Fibroblast of gingiva (primary cell): Measurements from ENCODE around the gene CAMTA1.

Source experiments
- DNase-seq: peaks from one replicate; pipeline ENCODE4 v3.0.0-alpha.2; 2011; ENCODE audit warnings: low read depth

Gene CAMTA1

GRCh38 chr1:7229186-7229585 is 443.9 kb downstream of the CAMTA1 start:
- DNase-seq: no peak

- peak; percentile 12 for DNase-seq
Measured at GRCh38 chr1:7229696-7230631, 444.7 kb downstream of the CAMTA1 start.

- no peak for DNase-seq
Measured at GRCh38 chr1:7232441-7233236, 447.4 kb downstream of the CAMTA1 start.

GRCh38 chr1:7233237-7233540 is 447.9 kb downstream of the CAMTA1 start:
- no peak for DNase-seq

- no peak for DNase-seq
Measured at GRCh38 chr1:7233646-7234470, 448.6 kb downstream of the CAMTA1 start.

- DNase-seq: no peak
Measured at GRCh38 chr1:7234471-7234755, 449.2 kb downstream of the CAMTA1 start.

GRCh38 chr1:7235871-7236517 is 450.7 kb downstream of the CAMTA1 start:
- DNase-seq: no peak

GRCh38 chr1:7236844-7237515 is 451.7 kb downstream of the CAMTA1 start:
- no peak for DNase-seq

GRCh38 chr1:7247158-7247557 is 461.9 kb downstream of the CAMTA1 start:
- no peak for DNase-seq

- DNase-seq: no peak
Measured at GRCh38 chr1:7247791-7248548, 462.7 kb downstream of the CAMTA1 start.

GRCh38 chr1:7248549-7249199 is 463.4 kb downstream of the CAMTA1 start:
- no peak for DNase-seq

- no peak for DNase-seq
Measured at GRCh38 chr1:7249516-7249915, 464.3 kb downstream of the CAMTA1 start.

GRCh38 chr1:7250176-7250575 is 464.9 kb downstream of the CAMTA1 start:
- no peak for DNase-seq

- DNase-seq: no peak
Measured at GRCh38 chr1:7250597-7251453, 465.6 kb downstream of the CAMTA1 start.

- DNase-seq: no peak
Measured at GRCh38 chr1:7251454-7251800, 466.2 kb downstream of the CAMTA1 start.

- no peak for DNase-seq
Measured at GRCh38 chr1:7252411-7253117, 467.3 kb downstream of the CAMTA1 start.

GRCh38 chr1:7253118-7253480 is 467.8 kb downstream of the CAMTA1 start:
- DNase-seq: no peak

GRCh38 chr1:7253988-7254587 is 468.8 kb downstream of the CAMTA1 start:
- DNase-seq: no peak
